Colon (tissue), 2 donors: ENCODE measurements around the gene PPP1R12B.
"Not testable (repeated sequence)": the region's sequence is repeated elsewhere in the genome, so short reads cannot be mapped to it uniquely, and the experiment has no call there.

Experiments
- FAIRE-seq: peaks from 2 replicates; lab custom pipeline; 2012; peaks lifted over from hg19 to GRCh38; lab: Jason Lieb, UNC
- donor health status: control.
- donor health status: control.

Gene PPP1R12B

GRCh38 chr1:202531812-202532616 is 183.5 kb downstream of the PPP1R12B start:
- not testable (repeated sequence) for FAIRE-seq

- not testable (repeated sequence) for FAIRE-seq
These were observed 190.7 kb downstream of the PPP1R12B start for GRCh38 chr1:202539166-202539574.

- FAIRE-seq = not testable (repeated sequence)
These were observed 191.1 kb downstream of the PPP1R12B start for GRCh38 chr1:202539583-202539982.

- FAIRE-seq = no peak
These were observed 191.5 kb downstream of the PPP1R12B start for GRCh38 chr1:202540014-202540413.

GRCh38 chr1:202540448-202540847 is 191.9 kb downstream of the PPP1R12B start:
- FAIRE-seq = no peak

- not testable (repeated sequence) for FAIRE-seq
These were observed 192.4 kb downstream of the PPP1R12B start for GRCh38 chr1:202540858-202541257.

GRCh38 chr1:202542415-202542814 is 193.9 kb downstream of the PPP1R12B start:
- not testable (repeated sequence) for FAIRE-seq

- not testable (repeated sequence) for FAIRE-seq
These were observed 195.0 kb downstream of the PPP1R12B start for GRCh38 chr1:202543537-202543936.

GRCh38 chr1:202544766-202545449 is 196.4 kb downstream of the PPP1R12B start:
- not testable (repeated sequence) for FAIRE-seq

GRCh38 chr1:202545647-202546303 is 197.3 kb downstream of the PPP1R12B start:
- FAIRE-seq = not testable (repeated sequence)

- not testable (repeated sequence) for FAIRE-seq
These were observed 197.9 kb downstream of the PPP1R12B start for GRCh38 chr1:202546377-202546776.

GRCh38 chr1:202546796-202547195 is 198.3 kb downstream of the PPP1R12B start:
- not testable (repeated sequence) for FAIRE-seq

GRCh38 chr1:202547215-202547614 is 198.7 kb downstream of the PPP1R12B start:
- no peak for FAIRE-seq

- not testable (repeated sequence) for FAIRE-seq
These were observed 201.6 kb downstream of the PPP1R12B start for GRCh38 chr1:202550088-202550487.

GRCh38 chr1:202551683-202552082 is 203.2 kb downstream of the PPP1R12B start:
- FAIRE-seq = no peak

- not testable (repeated sequence) for FAIRE-seq
These were observed 204.1 kb downstream of the PPP1R12B start for GRCh38 chr1:202552615-202553014.

GRCh38 chr1:202553078-202553477 is 204.6 kb downstream of the PPP1R12B start:
- FAIRE-seq = not testable (repeated sequence)

GRCh38 chr1:202553560-202554038 is 205.1 kb downstream of the PPP1R12B start:
- no peak for FAIRE-seq

- not testable (repeated sequence) for FAIRE-seq
These were observed 206.1 kb downstream of the PPP1R12B start for GRCh38 chr1:202554619-202555018.

- not testable (repeated sequence) for FAIRE-seq
These were observed 207.5 kb downstream of the PPP1R12B start for GRCh38 chr1:202556037-202556436.

GRCh38 chr1:202557662-202558061 is 209.2 kb downstream of the PPP1R12B start:
- FAIRE-seq = not testable (repeated sequence)

GRCh38 chr1:202561240-202561639 is 212.7 kb downstream of the PPP1R12B start:
- no peak for FAIRE-seq
